Esophagus mucosa (tissue), 1 donor: Measurements from ENCODE around the gene PLEKHM3. TPM values are rescaled to one million over a fixed set of nuclear protein-coding genes. Genes with fewer than 3 reads are reported as not detected.

Source experiments
- ATAC-seq: fragments of 200-7000 bp; cut with Tn5 transposase; one replicate; pipeline ENCODE4 v1.9.1; 2020
- total RNA-seq: library from RNA; stranded (reverse); gene quantifications from one replicate; pipeline ENCODE4 v1.2.4, GENCODE V29; 2023
- donor health status: DM: yes; HTN: yes; CAD: no.

Gene PLEKHM3
- total RNA-seq, 1 donor from 2014 or later, result 4.7 TPM

GRCh38 chr2:207847098-207847806 is 178.1 kb downstream of the PLEKHM3 start:
- ATAC-seq, result no peak

- no peak for ATAC-seq
Measured at GRCh38 chr2:207845202-207845864, 180.0 kb downstream of the PLEKHM3 start.

- ATAC-seq, result no peak
Measured at GRCh38 chr2:207844648-207845047, 180.7 kb downstream of the PLEKHM3 start.

- ATAC-seq, result no peak
Measured at GRCh38 chr2:207840101-207840500, 185.2 kb downstream of the PLEKHM3 start.

GRCh38 chr2:207839575-207839974 is 185.8 kb downstream of the PLEKHM3 start:
- no peak for ATAC-seq

- no peak for ATAC-seq
Measured at GRCh38 chr2:207839028-207839427, 186.3 kb downstream of the PLEKHM3 start.

- ATAC-seq, result no peak
Measured at GRCh38 chr2:207836521-207837133, 188.7 kb downstream of the PLEKHM3 start.

GRCh38 chr2:207835805-207836204 is 189.5 kb downstream of the PLEKHM3 start:
- ATAC-seq, result no peak

GRCh38 chr2:207833251-207833751 is 192.0 kb downstream of the PLEKHM3 start:
- no peak for ATAC-seq

GRCh38 chr2:207831584-207832248 is 193.6 kb downstream of the PLEKHM3 start:
- ATAC-seq, result no peak

GRCh38 chr2:207830778-207831438 is 194.4 kb downstream of the PLEKHM3 start:
- ATAC-seq, result no peak

GRCh38 chr2:207828361-207829057 is 196.8 kb downstream of the PLEKHM3 start:
- ATAC-seq, result peak; percentile 45

- ATAC-seq, result no peak
Measured at GRCh38 chr2:207825978-207826377, 199.3 kb downstream of the PLEKHM3 start.

- ATAC-seq, result no peak
Measured at GRCh38 chr2:207825045-207825954, 200.0 kb downstream of the PLEKHM3 start.

- ATAC-seq, result no peak
Measured at GRCh38 chr2:207823865-207824264, 201.5 kb downstream of the PLEKHM3 start.

- ATAC-seq, result peak; percentile 91
Measured at GRCh38 chr2:207819839-207820784, 205.2 kb downstream of the PLEKHM3 start.

- no peak for ATAC-seq
Measured at GRCh38 chr2:207819021-207819797, 206.1 kb downstream of the PLEKHM3 start.

GRCh38 chr2:207816546-207816945 is 208.8 kb downstream of the PLEKHM3 start:
- no peak for ATAC-seq

GRCh38 chr2:207815254-207815653 is 210.1 kb downstream of the PLEKHM3 start:
- ATAC-seq, result no peak
